Transverse colon (tissue), 4 donors: ENCODE results near the gene STXBP1.

Experiments
- CTCF ChIP-seq, 5 experiments: fragments of 200-600 bp in 3 of 5; fragments of 450-650 bp in 2 of 5; sonication (generic) in 3 of 5; IDR thresholded peaks; 1 replicate in 2 of 5; 2 replicates in 3 of 5; pipeline ENCODE4 v1.5.1; 2016 to 2017; ENCODE audit warnings: antibody characterized with exemption in 5 of 5, inconsistent platforms in 3 of 5, mild to moderate bottlenecking in 2 of 5, moderate library complexity in 1 of 5
- EP300 ChIP-seq: sonication (generic); formaldehyde crosslinking; IDR thresholded peaks from one replicate; pipeline ENCODE4 v1.6.1; 2017; ENCODE audit warnings: antibody characterized with exemption, low read depth
- POLR2A ChIP-seq: fragments of 450-650 bp; IDR thresholded peaks from one replicate; pipeline ENCODE4 v1.6.1; 2016; ENCODE audit warnings: antibody characterized with exemption, mild to moderate bottlenecking, moderate library complexity
- POLR2AphosphoS5 ChIP-seq, 3 donors: sonication (generic); formaldehyde crosslinking; IDR thresholded peaks; one replicate each; pipeline ENCODE4 v1.6.1; 2016; ENCODE audit warnings: antibody characterized with exemption in 3 of 3

- TF ChIP-seq CTCF (IDR thresholded peaks at IDR 0.05), result no peak
- TF ChIP-seq POLR2A, result no peak
- TF ChIP-seq POLR2AphosphoS5 (IDR thresholded peaks at IDR 0.05), result no peak
- no peak for TF ChIP-seq EP300
Measured at GRCh38 chr9:127667906-127668305, 55.8 kb downstream of the STXBP1 start.
